Esophagus muscularis mucosa (tissue), 3 donors: ENCODE data around the gene BPIFB4.

ENCODE experiments used
- POLR2A ChIP-seq: fragments of 450-650 bp; IDR thresholded peaks from one replicate; pipeline ENCODE4 v1.6.1; 2017; ENCODE audit warnings: antibody characterized with exemption, moderate library complexity, mild to moderate bottlenecking, low read depth
- POLR2AphosphoS5 ChIP-seq, 2 donors: sonication (generic); formaldehyde crosslinking; IDR thresholded peaks; one replicate each; pipeline ENCODE4 v1.6.1; 2017; ENCODE audit warnings: antibody characterized with exemption in 2 of 2
- TF ChIP-seq, protein P1 (sequence below), 3 experiments: fragments of 200-600 bp in 2 of 3; fragments of 450-650 bp in 1 of 3; sonication (generic) in 2 of 3; IDR thresholded peaks; one replicate each; pipeline ENCODE4 v1.5.1; 2017 to 2019; ENCODE audit warnings: antibody characterized with exemption in 3 of 3, mild to moderate bottlenecking in 2 of 3, moderate library complexity in 1 of 3

DNA sequence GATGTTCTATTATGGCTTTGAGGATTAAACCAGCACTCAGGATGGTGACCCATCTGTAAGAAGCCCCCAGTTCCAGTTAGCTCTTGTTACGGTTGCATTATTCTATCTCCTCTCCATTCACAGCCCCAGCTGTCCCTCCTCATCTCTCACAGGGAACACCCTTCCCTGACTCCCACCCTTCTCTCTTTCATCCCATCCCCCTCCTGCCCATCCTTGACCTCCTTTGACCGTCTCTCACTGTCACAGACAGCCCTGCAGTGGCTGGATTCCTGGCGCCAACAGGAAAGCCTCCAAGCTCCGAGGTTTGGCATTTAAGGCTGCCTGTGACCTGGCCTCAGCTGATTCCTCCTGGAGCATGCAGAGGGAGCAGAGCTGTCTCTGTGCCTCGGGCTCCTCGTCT lies 4.2 kb upstream of the BPIFB4 start:
- TF ChIP-seq, protein P1, sequence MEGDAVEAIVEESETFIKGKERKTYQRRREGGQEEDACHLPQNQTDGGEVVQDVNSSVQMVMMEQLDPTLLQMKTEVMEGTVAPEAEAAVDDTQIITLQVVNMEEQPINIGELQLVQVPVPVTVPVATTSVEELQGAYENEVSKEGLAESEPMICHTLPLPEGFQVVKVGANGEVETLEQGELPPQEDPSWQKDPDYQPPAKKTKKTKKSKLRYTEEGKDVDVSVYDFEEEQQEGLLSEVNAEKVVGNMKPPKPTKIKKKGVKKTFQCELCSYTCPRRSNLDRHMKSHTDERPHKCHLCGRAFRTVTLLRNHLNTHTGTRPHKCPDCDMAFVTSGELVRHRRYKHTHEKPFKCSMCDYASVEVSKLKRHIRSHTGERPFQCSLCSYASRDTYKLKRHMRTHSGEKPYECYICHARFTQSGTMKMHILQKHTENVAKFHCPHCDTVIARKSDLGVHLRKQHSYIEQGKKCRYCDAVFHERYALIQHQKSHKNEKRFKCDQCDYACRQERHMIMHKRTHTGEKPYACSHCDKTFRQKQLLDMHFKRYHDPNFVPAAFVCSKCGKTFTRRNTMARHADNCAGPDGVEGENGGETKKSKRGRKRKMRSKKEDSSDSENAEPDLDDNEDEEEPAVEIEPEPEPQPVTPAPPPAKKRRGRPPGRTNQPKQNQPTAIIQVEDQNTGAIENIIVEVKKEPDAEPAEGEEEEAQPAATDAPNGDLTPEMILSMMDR (IDR thresholded peaks at IDR 0.05), result no peak
- no peak for TF ChIP-seq POLR2A
- TF ChIP-seq POLR2AphosphoS5 (IDR thresholded peaks at IDR 0.05), result no peak
